COLO668 (cell line): ENCODE measurements around the gene FOSL2.
"Not testable (repeated sequence)": the region's sequence is repeated elsewhere in the genome, so short reads cannot be mapped to it uniquely, and the experiment has no call there.

Experiments used
- DNase-seq: peaks from one replicate; lab custom pipeline; 2025; ENCODE audit not compliant: unreplicated experiment; lab: John Stamatoyannopoulos, UW

FOSL2 gene

GRCh38 chr2:28371728-28372127, 20.9 kb upstream of the FOSL2 start:
- DNase-seq, result not testable (repeated sequence)

DNA sequence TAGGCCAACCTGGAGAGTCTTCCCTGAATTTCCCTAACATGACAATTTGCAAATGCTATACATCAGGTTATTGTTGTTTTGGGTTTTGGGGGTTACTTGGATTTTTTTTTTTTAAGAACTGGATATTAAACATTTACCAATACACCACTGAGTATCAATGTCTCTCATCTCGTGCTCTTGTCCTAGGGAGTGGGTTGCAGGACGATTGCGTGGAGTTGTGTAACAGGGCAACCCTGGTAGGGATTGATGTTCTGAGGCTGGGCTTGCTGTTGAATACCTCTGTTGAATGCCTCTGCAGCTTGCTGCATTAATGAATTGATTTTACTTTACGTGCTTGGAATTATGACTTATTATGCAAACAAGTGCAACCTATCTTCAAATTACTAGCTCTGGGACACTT, 18.8 kb upstream of the FOSL2 start:
- DNase-seq, result no peak

GRCh38 chr2:28374331-28374730, 18.3 kb upstream of the FOSL2 start:
- DNase-seq, result no peak

DNA sequence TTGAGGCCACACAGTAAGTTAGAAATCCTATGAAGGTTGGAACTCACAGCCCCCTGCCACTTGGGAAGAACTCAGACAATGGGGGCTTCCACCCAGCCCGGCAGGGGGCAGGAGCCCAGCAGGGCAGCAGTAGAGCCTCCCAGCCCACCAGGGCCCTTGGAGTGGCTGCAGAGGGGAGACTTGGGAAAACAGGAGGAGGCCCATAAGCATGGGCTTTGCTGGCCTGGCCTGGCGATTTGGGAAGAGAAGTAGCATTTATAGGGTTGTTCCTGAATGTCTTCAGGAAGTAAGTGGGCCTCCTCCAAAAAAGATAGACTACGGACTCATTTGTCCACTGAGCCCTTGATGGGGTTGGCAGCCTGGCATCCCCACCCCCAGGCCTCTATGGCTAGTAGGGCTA, 17.4 kb upstream of the FOSL2 start:
- DNase-seq, result no peak

GRCh38 chr2:28375742-28376631, 16.7 kb upstream of the FOSL2 start:
- no peak for DNase-seq

DNA sequence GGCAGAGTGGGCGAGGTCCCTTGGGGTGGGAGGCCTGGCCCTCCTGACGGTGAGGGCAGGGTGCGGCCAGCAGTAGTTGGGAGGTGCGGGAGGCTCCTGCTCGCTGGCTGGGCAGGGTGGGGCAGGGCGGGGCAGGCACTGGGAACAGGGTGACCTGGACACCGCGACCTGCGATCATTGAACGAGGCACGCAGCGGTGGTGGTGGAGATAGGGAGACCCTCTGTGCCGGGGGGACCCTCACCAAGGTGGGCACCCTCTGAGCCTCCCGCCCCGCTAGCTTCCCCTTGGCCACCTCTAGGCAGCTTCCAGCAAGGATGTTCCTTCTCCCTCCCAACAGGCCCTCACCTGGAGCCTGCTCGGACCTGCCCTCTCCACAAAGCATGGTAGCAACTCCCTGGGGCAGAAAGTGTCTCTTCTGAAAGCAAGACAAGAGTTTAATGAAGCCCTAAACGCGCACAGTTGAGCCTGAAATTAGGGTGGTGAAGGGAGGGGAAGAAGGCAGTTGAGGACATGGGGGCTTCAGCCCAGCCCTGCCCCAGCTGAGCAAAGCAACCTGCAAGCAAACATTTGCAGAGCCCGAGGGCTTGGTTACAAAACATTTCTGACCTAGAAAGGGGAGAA, 15.4 kb upstream of the FOSL2 start:
- DNase-seq, result no peak

GRCh38 chr2:28377984-28378678, 14.5 kb upstream of the FOSL2 start:
- DNase-seq, result no peak

DNA sequence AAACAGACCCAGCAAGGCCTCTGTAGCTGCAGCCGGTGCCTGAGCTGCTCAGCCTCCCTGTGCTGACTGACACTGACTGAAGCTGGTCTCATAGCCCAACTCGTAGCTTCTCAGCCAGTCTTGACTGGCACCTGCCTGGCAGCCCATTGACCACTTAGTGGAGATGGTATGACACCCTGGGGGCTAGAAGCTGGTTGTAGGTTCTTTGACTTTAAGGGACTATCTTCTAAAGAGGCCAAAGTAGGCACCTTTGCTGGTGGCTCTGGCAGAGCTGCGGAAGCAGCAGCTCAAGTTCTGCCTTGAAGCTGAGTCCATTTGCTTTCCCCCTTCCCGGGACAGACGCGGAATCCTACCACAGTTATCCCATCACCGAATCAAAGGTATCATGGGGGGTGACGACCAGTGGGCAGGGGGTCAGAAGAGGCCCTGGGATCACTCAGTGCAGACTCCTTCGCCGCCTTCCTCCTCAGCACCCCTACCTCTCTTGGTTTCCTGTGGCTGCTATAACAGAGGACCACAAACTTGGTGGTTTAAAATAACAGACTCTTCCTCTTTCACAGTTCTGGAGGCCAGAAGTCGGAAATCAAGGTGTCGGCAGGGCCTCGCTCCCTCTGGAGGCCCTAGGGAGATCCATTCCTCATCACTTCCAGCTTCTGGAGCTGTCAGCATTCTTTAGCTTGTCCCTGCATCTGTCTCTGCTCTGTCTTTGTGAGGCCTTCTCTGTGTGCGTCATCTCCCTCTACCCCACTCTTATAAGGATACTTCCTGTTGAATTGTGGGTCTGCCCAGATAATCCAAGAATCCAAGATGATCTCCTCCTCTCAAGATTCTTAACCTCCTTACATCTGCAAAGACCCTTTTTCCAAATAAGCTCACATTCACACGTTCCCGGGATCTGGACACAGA, 13.7 kb upstream of the FOSL2 start:
- DNase-seq, result no peak

- DNase-seq, result no peak
Measured at GRCh38 chr2:28380219-28380618, 12.4 kb upstream of the FOSL2 start.

- DNase-seq, result no peak
Measured at GRCh38 chr2:28381225-28382180, 11.2 kb upstream of the FOSL2 start.

DNA sequence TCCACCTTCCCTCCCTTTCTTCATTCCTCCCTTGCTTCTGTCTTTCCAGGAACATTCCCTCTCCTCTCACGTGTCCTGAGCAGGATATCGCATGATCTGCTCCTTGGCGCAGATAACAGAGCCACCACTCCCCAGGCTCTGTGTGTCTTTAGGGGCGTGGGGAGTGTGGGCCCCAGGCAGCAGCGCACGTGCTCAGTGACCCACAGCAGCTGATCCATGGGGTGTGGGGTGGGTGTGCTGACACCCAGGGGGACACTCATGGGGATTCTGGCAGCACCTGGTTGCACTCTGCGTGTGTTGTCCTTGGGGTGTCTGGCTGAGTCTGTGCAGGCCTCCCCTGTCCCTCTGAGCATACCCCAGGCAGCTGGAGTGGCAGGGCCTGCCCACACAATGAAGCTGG, 9.9 kb upstream of the FOSL2 start:
- no peak for DNase-seq

DNA sequence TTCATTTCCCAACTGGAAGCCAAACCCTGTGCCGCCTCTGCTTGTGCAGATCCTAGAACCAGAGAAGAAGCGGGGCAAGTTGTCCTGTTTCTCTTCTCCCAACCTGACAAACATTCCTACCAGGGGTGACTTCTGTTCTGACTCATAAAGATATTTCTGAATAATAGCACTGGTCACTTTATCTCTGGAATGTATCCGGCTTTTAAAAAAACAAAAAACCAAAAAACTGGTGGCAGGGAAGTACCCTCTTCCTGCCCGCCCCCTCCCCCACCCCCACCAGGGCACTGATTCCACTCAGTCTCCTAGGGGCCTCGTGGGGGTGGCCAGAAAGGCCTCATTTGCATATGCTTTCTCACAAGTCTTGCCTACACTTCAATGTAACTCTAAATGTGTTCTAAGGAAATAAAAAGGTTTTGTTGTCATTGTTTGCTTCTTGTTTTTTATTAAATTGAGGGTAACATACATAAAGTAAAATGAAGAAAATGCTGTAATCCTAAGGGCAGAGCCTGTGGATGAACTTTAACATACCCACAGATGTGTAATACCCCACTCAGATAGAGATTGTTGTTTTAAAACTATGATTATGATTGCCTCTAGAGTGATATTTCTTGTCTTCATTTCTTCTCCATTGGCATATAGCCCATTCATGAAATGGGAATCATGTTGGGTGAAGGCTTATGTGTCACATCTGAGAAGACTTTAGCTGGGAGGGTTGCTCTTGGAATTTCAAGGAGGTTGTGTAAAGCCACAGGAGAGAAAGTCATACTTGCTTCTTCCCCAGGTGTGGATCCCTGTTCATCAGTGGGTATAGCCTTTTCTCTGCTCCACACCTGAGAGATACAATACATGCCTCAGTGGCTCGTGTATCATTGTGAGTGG, 5.3 kb upstream of the FOSL2 start:
- DNase-seq, result no peak

DNA sequence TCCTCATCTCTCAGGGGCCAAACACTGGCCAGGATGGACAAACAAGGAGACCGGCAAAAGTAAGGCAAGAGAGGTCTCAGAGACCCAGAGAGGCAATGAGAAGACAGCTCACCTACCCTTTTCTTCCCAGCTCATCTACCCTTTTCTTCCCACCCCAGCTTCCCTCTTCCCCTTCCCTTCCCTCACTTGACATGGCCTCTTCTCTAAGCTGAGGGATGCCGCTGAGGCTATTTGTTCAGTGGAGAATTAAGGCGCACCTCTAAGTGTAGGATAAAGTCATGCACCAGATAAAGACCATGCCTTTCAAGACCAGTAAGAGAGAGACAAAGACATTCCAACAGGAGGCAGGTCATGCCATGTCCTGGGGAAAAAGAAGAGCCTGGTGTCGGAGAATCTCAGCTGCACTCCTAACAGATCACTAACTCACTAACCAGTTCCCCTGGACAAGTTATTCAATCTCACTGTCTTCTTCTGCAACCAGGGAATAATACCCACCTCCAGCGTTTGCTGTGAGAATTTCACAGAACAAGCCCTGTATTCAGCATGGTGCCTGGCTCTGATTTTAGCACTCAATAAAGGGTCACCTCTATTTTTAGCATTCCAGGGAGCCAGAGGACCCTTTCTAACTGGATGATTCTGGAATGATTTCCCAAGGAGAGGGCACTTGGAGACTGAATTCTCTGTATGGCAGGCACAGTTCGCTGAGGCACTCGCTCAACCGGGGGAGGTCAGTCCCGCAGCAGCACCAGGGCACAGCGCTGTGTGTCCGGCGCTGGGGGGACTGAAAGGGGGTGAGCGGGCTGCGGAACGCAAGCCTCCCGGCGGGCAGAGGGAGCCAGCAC, 3.0 kb upstream of the FOSL2 start:
- no peak for DNase-seq

DNA sequence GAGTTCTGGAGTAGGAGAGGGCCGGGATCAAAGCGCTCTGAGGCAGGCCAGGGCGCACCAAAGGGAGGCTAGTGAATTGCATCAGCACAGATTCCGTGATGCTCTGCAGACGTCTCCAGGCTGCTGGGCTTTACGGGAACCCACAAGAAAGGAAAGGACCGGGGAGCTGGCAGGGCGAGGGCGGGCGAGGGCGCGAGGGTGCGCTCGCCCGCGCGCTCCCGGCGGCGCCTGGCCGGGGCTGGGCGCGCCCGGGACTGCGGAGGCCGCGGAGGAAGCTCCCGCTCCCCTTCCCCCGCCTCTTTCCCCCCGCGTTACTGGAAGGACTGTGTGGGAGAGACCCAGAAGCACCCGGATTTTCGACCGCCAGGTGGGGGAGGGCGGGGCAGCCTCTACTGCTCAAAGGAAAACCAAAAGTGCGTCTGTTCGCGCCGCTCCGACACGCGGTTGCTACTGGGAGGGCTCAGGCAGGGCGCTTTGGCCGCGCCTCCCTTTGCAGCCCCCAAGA, 2.4 kb upstream of the FOSL2 start:
- DNase-seq, result peak; percentile 84

GRCh38 chr2:28390746-28391563, 1.7 kb upstream of the FOSL2 start:
- peak; percentile 83 for DNase-seq

GRCh38 chr2:28391564-28392296, 928 bp upstream of the FOSL2 start:
- peak; percentile 92 for DNase-seq
